Liver (tissue), 9 donors: ENCODE measurements around the gene SLC12A5. TPM values are rescaled to one million over a fixed set of nuclear protein-coding genes. Genes with fewer than 3 reads are reported as not detected.

Experiments
- DNase-seq: peaks from one replicate; pipeline ENCODE4 v3.0.0-alpha.2; 2017; ENCODE audit warnings: low spot score
- H3K27ac ChIP-seq, 2 donors: one replicate each; pipeline ENCODE4 v1.7.0; 2013; ENCODE audit warnings: inconsistent platforms in 2 of 2, low read length in 2 of 2, control low read depth in 1 of 2, low read depth in 1 of 2, mild to moderate bottlenecking in 1 of 2
- H3K27me3 ChIP-seq, 4 donors: one replicate each; pipeline versions ENCODE4 v1.6.1 to v1.7.0; 2013; ENCODE audit warnings: low read length in 3 of 4, inconsistent platforms in 1 of 4, mild to moderate bottlenecking in 1 of 4, moderate library complexity in 1 of 4; ENCODE audit not compliant: control insufficient read depth in 4 of 4, insufficient read depth in 4 of 4
- H3K36me3 ChIP-seq, 4 donors: one replicate each; pipeline versions ENCODE4 v1.6.1 to v1.7.0; 2013; ENCODE audit warnings: low read length in 3 of 4, mild to moderate bottlenecking in 3 of 4, low read depth in 1 of 4, moderate library complexity in 1 of 4; ENCODE audit not compliant: control insufficient read depth in 4 of 4, insufficient read depth in 3 of 4
- H3K4me1 ChIP-seq, 4 donors: one replicate each; pipeline versions ENCODE4 v1.6.1 to v1.7.0; 2013; ENCODE audit warnings: low read length in 3 of 4, mild to moderate bottlenecking in 3 of 4, moderate library complexity in 1 of 4; ENCODE audit not compliant: control insufficient read depth in 4 of 4, insufficient read depth in 4 of 4
- H3K4me3 ChIP-seq, 3 donors: one replicate each; pipeline versions ENCODE4 v1.6.1 to v1.7.0; 2013; ENCODE audit warnings: low read length in 3 of 3, control low read depth in 1 of 3, low read depth in 1 of 3, mild to moderate bottlenecking in 1 of 3
- H3K9ac ChIP-seq, 2 donors: one replicate each; pipeline ENCODE4 v1.7.0; 2013; ENCODE audit warnings: low read length in 2 of 2, mild to moderate bottlenecking in 2 of 2, moderate library complexity in 2 of 2, control low read depth in 1 of 2, low read depth in 1 of 2
- H3K9me3 ChIP-seq, 4 donors: one replicate each; pipeline versions ENCODE4 v1.6.1 to v1.7.0; 2013; ENCODE audit warnings: low read length in 3 of 4; ENCODE audit not compliant: control insufficient read depth in 4 of 4
- ATF3 ChIP-seq: IDR thresholded peaks from 2 replicates; pipeline ENCODE4 v1.6.1; 2016; ENCODE audit warnings: antibody characterized with exemption
- EGR1 ChIP-seq, 2 donors: IDR thresholded peaks; 2 replicates each; pipeline ENCODE4 v1.6.1; 2016 to 2018; ENCODE audit warnings: antibody characterized with exemption in 2 of 2, low read depth in 2 of 2
- FOXA1 ChIP-seq: IDR thresholded peaks from 2 replicates; pipeline ENCODE4 v1.6.1; 2016; ENCODE audit warnings: antibody characterized with exemption
- FOXA2 ChIP-seq: IDR thresholded peaks from 2 replicates; pipeline ENCODE4 v1.6.1; 2016; ENCODE audit warnings: antibody characterized with exemption
- GABPA ChIP-seq, 2 donors: IDR thresholded peaks in 1 of 2; conservative IDR thresholded peaks in 1 of 2; 2 replicates each; pipeline ENCODE4 v1.6.1; 2016; ENCODE audit warnings: antibody characterized with exemption in 2 of 2, mild to moderate bottlenecking in 1 of 2, moderate library complexity in 1 of 2
- HNF4G ChIP-seq: IDR thresholded peaks from 2 replicates; pipeline ENCODE4 v1.6.1; 2016; ENCODE audit warnings: antibody characterized with exemption
- MAX ChIP-seq: IDR thresholded peaks from 2 replicates; pipeline ENCODE4 v1.6.1; 2016; ENCODE audit warnings: antibody characterized with exemption
- RAD21 ChIP-seq, 2 donors: IDR thresholded peaks; 2 replicates each; pipeline ENCODE4 v1.6.1; 2016; ENCODE audit warnings: antibody characterized with exemption in 2 of 2, mild to moderate bottlenecking in 2 of 2
- RXRA ChIP-seq, 2 donors: IDR thresholded peaks; 2 replicates each; pipeline ENCODE4 v1.6.1; 2017 to 2018; ENCODE audit warnings: antibody characterized with exemption in 2 of 2, mild to moderate bottlenecking in 1 of 2
- SP1 ChIP-seq: IDR thresholded peaks from 2 replicates; pipeline ENCODE4 v1.6.1; 2018; ENCODE audit warnings: antibody characterized with exemption, mild to moderate bottlenecking
- YY1 ChIP-seq: IDR thresholded peaks from 2 replicates; pipeline ENCODE4 v1.6.1; 2016; ENCODE audit warnings: antibody characterized with exemption, mild to moderate bottlenecking
- ZBTB33 ChIP-seq: IDR thresholded peaks from 2 replicates; pipeline ENCODE4 v1.6.1; 2016; ENCODE audit warnings: antibody characterized with exemption
- WGBS: extraction: QIAGEN DNeasy Blood & Tissue Kit; methylation state at CpG from one replicate; pipeline ENCODE4 v1.1.7; 2013; 5-methylcytosine and 5-hydroxymethylcytosine counted together
- polyA plus RNA-seq, 2 donors: library from polyadenylated mRNA; stranded (reverse) in 1 of 2; unstranded in 1 of 2; fragments of 200-250 nt in 1 of 2; fragments of >200 nt in 1 of 2; fragmentation: Nextera tagmentation in 1 of 2; extraction: Ambion mirVana in 1 of 2; gene quantifications; one replicate each; pipeline versions ENCODE4 v1.2.1 to v1.2.3, GENCODE V29; 2013 to 2015
- total RNA-seq, 2 donors: library from RNA; depleted of rRNA; stranded (reverse); fragments of >200 nt; gene quantifications; one replicate each; pipeline ENCODE4 v1.2.3, GENCODE V29; 2014
- TF ChIP-seq, protein P1 (sequence below): fragments of 150-350 bp; IDR thresholded peaks from 2 replicates; pipeline ENCODE4 v1.5.1; 2017; ENCODE audit warnings: improper control_type of control experiment, low read depth, low read length; ENCODE audit not compliant: missing input control
- donor health status: healthy.
- donor health status: healthy.
- donor health status: healthy.
- donor health status: healthy.
- donor health status: healthy.

The SLC12A5 gene
- total and polyA plus RNA-seq, 4 donors, result 0.33 to 1.5 TPM; not detected in 2

GRCh38 chr20:46021361-46022359 lies 7.4 kb upstream of the SLC12A5 start (continued):
- TF ChIP-seq ZBTB33, result no peak
- TF ChIP-seq GABPA (IDR thresholded peaks at IDR 0.05 in 1 of 2, conservative IDR thresholded peaks at IDR 0.05 in 1 of 2), result no peak
- TF ChIP-seq FOXA1, result no peak
- TF ChIP-seq EGR1 (IDR thresholded peaks at IDR 0.05; ENCODE audit: low read depth in 2 of 2), result no peak

DNA sequence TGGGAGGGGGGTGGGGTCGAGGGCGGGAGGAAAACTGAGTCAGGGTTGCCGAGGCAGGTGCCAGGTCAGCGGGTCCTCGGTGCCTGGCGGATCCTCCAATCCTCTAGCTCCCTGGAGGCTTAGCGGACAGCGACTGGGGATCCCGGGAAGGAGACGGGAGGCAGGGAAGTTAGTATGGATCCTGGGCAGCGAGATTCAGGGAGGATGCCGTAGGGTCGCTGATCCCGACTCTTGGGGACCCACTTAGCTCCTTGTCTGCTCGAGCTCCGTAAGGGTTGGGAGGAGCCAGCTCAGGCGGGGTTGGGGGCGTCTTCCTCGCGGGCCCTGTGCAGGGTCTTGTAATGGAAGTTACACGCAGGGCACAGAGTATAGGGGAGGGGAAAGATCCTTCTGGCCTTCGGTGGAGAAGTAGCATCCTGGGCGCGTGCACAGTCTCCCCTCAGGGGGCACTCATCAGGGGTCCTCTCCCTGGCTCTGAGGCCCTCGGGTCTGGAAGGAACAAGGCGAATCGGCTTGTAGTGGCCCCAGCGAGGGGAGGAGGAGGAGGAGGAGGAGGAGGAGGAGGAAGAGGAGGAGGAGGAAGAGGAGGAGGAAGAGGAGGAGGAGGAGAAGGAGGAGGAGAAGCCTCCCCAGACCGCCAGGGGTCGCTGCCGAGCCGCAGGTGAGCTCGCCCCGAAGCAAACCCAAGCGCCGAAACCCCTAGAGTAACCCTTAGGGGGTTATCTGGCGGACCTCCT lies 6.4 kb upstream of the SLC12A5 start:
- peak; percentile 81 for DNase-seq
- 6% methylated on average over 36 of the region's 37 CpGs for WGBS
- Histone ChIP-seq H3K27me3 (peaks cover 2 to 7% (median 4%) of the 10 kb centered on the region in 4 donors), H3K36me3 (no peaks in the 10 kb centered on the region), H3K4me3 (no peak overlapping the region), H3K4me1 (peaks cover 2 to 3% (median 3%) of the 10 kb centered on the region in 4 donors), H3K27ac (no peak overlapping the region), H3K9me3 (no peaks in the 10 kb centered on the region), H3K9ac (no peak overlapping the region)
- no peak for TF ChIP-seq RXRA (IDR thresholded peaks at IDR 0.05)
- TF ChIP-seq SP1, result no peak
- no peak for TF ChIP-seq EGR1 (IDR thresholded peaks at IDR 0.05; ENCODE audit: low read depth in 2 of 2)
- TF ChIP-seq FOXA2, result no peak
- TF ChIP-seq MAX, result no peak
- TF ChIP-seq ATF3, result no peak
- TF ChIP-seq RAD21 (IDR thresholded peaks at IDR 0.05), result peak; percentile 62 to 70
- no peak for TF ChIP-seq FOXA1
- TF ChIP-seq ZBTB33, result no peak
- no peak for TF ChIP-seq GABPA (IDR thresholded peaks at IDR 0.05 in 1 of 2, conservative IDR thresholded peaks at IDR 0.05 in 1 of 2)
- no peak for TF ChIP-seq HNF4G
- TF ChIP-seq, protein P1, sequence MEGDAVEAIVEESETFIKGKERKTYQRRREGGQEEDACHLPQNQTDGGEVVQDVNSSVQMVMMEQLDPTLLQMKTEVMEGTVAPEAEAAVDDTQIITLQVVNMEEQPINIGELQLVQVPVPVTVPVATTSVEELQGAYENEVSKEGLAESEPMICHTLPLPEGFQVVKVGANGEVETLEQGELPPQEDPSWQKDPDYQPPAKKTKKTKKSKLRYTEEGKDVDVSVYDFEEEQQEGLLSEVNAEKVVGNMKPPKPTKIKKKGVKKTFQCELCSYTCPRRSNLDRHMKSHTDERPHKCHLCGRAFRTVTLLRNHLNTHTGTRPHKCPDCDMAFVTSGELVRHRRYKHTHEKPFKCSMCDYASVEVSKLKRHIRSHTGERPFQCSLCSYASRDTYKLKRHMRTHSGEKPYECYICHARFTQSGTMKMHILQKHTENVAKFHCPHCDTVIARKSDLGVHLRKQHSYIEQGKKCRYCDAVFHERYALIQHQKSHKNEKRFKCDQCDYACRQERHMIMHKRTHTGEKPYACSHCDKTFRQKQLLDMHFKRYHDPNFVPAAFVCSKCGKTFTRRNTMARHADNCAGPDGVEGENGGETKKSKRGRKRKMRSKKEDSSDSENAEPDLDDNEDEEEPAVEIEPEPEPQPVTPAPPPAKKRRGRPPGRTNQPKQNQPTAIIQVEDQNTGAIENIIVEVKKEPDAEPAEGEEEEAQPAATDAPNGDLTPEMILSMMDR, result peak; percentile 55
- no peak for TF ChIP-seq YY1
